Measurements from ENCODE around the gene KRTAP10-6.

DNA sequence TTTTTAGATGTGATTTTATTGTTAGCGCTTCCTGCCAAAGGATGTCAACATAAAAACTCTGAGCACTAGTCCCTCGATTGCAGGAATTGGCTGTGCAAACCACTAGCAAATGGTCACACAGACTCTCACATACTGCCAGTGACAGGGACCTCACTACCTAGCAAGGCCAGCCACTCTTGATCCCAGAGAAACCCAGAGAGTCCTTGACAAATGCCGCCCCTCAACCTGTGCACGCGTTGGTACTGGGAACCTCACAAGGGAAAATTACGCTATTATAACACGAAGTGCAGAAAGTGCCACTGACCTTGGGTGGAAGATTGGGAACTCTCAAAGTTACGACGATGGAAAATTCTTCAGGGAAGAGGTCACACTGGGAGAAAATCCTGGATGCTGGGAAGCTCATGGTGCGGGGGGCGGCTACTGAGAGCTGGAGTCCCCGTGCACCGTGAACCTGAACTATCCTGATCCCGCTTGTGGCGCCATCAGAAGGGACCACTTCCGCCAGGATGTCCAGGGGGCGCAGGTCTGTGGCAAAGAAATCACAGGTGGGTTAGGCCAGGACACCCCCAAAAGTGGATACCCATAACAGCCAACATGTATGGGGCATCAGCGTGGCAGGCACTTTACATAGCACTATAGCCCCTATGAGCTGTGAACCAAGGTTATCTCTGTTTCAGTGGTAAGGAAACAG is 24.7 kb downstream of the KRTAP10-6 start:
- no peak for TF ChIP-seq CTCF (IDR thresholded peaks at IDR 0.05; ENCODE audit: control extremely low read depth in 1 of 3, insufficient read depth in 1 of 3, low read depth in 1 of 3, low read length in 3 of 3)
- no peak for TF ChIP-seq RBBP5 (IDR thresholded peaks at IDR 0.05; ENCODE audit: borderline replicate concordance, low read depth, low read length)
- no peak for TF ChIP-seq CBX5 (IDR thresholded peaks at IDR 0.05; ENCODE audit: low read depth, low read length)
- no peak for TF ChIP-seq JUN (IDR thresholded peaks at IDR 0.05; ENCODE audit: low read depth, low read length)
- TF ChIP-seq, protein P1, sequence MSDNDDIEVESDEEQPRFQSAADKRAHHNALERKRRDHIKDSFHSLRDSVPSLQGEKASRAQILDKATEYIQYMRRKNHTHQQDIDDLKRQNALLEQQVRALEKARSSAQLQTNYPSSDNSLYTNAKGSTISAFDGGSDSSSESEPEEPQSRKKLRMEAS (IDR thresholded peaks at IDR 0.05) = no peak
- TF ChIP-seq HDAC2 (IDR thresholded peaks at IDR 0.05; ENCODE audit: borderline replicate concordance in 1 of 2, low read depth in 2 of 2, low read length in 2 of 2) = no peak
- no peak for TF ChIP-seq TBP (IDR thresholded peaks at IDR 0.05; ENCODE audit: low read depth, low read length)
- no peak for TF ChIP-seq POLR2A (IDR thresholded peaks at IDR 0.05; ENCODE audit: control extremely low read depth in 1 of 2, low read depth in 2 of 2, low read length in 2 of 2)
- TF ChIP-seq CHD2 (IDR thresholded peaks at IDR 0.05; ENCODE audit: low read length) = no peak
- no peak for TF ChIP-seq POLR2AphosphoS5 (IDR thresholded peaks at IDR 0.05; ENCODE audit: low read depth, low read length)
- TF ChIP-seq GTF2F1 (IDR thresholded peaks at IDR 0.05; ENCODE audit: borderline replicate concordance, low read depth, low read length) = no peak
- TF ChIP-seq EP300 (IDR thresholded peaks at IDR 0.05; ENCODE audit: borderline replicate concordance in 1 of 2, low read depth in 2 of 2, low read length in 2 of 2) = no peak
- no peak for TF ChIP-seq SP1 (IDR thresholded peaks at IDR 0.05; ENCODE audit: low read depth, low read length)
- TF ChIP-seq JUND (IDR thresholded peaks at IDR 0.05; ENCODE audit: low read length) = no peak
